GM21619 (cell line): Measurements from ENCODE around the gene ETDC.

ENCODE experiments used
- ATAC-seq: cut with Tn5 transposase; IDR thresholded peaks from one replicate; pipeline ENCODE4 v1.9.1; 2021; ENCODE audit not compliant: unreplicated experiment

The ETDC gene

GRCh38 chrX:135345107-135345589, 35.9 kb downstream of the ETDC start:
- ATAC-seq: no peak

- no peak for ATAC-seq
These were observed 37.7 kb downstream of the ETDC start for GRCh38 chrX:135346975-135347374.

- ATAC-seq: no peak
These were observed 38.2 kb downstream of the ETDC start for GRCh38 chrX:135347381-135348016.

- ATAC-seq: no peak
These were observed 45.0 kb downstream of the ETDC start for GRCh38 chrX:135354288-135354687.
